ENCODE data around the gene SFMBT1.

Gene SFMBT1

DNA sequence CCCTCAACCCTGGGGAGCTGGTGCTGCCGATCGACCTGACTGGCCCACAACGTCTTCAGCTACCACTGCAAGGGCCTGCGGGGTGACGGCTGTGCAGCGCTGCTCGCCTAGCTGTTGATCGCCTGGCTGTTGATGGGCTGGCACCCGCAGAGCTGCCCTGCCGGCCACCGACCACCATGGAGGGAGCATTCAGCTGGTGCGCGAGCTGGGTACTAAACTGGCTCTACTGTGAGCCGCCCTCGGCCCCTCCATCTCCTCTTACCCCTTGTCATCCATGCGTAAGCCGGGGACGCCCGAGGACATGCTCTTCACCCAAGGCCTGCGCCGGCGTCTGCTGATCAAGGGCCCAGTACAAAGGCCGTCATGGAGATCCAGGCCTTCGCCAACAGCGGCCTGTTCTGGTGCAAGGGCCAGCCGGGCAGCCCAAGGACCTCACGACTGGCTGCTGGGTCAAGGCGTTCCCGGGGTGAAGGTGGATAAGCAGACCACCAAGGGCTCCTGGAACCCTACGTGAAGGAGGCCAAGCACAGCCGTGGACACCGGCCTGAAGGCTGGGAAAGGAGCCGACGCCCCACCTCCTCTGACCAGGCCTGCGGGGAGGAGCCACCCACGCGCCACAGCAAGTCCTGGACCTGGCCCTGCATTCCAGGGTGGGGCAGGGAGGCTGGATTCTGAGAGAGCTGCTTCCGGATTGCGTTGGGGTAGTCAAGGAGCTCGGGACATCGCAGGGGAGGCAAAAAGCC is 46.9 kb downstream of the SFMBT1 start:
- DNase-seq (ENCODE audit: low read depth), result no peak

DNA sequence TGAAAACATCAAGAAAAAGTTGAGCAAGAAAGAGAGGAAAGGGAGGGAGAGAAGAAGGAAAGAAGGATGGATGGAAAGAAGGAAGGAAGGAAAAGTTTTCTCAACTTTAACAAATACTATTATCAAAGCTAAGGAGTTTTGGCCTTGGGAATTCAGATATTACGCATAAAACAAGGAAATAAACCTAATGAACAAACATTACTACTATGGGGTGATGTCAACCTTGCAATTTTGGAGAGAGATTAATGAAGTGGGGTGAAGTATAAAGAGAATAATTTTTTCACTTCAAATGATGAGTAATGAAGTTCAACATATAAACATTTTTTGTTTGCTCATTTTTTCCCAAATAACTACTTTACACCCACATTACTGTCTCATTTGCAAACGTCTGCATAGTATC is 55.2 kb downstream of the SFMBT1 start:
- DNase-seq (ENCODE audit: low read depth), result no peak

DNA sequence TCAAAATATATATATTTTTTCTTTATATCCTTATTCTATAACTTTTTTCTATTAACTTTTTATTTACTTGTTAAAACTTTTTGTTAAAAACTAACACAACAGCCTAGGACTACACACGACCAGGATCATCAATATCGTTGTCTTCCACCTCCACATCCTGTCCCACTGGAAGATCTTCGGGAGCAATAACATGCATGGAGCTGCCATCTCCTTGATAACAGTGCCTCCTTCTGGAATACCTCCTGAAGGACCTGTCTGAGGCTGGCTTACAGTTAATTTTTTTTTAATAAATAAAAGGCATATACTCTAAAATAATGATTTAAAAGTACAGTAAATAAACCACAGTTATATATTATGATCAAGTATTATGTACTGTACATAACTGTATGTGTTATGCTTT is 58.9 kb downstream of the SFMBT1 start:
- DNase-seq (ENCODE audit: low read depth), result no peak

DNA sequence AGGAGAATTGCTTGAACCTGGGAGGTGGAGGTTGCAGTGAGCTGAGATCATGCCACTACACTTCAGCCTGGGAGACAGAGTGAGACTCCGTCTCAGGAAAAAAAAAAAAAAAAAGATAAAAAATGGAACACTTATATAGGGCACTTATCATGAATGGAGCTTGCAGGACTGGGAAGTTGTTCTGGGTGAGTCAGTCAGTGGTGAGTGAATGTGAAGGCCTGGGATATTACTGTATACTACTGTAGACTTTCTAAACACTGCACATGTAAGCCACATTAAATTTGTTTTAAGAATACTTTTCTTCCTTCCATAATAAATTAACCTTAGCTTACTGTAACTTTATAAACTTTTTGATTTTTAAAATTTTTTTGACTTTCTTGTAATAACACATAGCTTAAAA is 59.8 kb downstream of the SFMBT1 start:
- no peak for DNase-seq (ENCODE audit: low read depth)

DNA sequence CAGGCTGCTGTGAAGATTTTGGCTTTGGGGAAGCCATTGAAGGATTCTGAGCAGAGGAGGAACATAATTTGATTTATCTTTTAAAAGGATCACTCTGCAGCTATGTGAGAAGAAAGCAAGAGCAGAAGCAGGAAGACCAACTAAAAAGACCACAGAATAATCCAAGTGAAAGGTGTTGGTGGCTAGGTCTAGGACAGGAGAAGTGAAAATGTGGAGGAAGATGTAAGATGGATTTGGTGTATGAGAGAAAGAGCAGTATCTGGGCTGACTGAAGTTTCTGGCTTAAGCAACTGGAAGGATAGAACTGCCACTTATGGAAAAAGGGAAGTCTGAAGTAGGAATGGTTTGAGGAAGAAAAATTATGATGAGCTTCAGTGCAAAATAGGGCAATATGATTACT is 62.0 kb downstream of the SFMBT1 start:
- DNase-seq (ENCODE audit: low read depth), result no peak

DNA sequence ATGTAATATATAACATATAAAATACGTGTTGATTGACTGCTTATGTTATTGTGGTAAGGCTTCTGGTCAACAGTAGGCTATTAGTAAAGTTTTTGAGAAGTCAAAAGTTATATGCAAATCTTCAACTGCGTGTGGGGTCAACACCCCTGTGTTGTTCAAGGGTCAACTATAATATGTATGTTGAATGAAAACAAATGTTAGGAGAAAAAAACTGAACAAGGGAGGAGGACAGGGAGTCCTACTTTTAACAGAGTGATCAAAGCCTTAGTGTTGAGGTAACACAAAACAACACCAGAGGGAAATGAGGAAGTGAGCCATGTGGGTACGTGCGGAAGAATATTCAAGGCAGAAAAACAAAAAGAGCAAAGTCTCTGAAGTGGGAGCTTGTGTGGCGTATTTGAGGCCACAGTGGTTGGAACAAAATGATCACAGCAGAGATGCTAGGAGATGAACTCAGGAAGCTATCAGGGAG is 62.5 kb downstream of the SFMBT1 start:
- DNase-seq (ENCODE audit: low read depth), result peak; percentile 28

DNA sequence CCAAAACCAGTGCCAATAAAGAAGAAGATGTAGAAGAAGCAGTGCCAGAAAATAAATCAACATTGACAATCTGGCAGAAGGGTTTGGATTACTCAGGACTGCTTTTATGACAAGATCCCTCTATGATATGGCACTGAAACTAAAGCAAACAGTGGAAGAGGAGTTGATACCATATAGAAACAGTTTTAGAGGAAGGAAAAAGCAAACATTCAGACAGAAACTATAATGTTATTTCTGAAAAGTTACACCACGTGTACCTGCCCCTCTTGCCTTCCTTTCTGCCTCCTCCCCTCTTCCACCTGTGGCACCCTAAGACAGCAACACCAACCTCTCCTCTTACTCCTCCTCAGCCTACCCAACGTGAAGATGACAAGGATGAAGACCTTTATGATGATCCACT is 63.0 kb downstream of the SFMBT1 start:
- DNase-seq (ENCODE audit: low read depth), result no peak

DNA sequence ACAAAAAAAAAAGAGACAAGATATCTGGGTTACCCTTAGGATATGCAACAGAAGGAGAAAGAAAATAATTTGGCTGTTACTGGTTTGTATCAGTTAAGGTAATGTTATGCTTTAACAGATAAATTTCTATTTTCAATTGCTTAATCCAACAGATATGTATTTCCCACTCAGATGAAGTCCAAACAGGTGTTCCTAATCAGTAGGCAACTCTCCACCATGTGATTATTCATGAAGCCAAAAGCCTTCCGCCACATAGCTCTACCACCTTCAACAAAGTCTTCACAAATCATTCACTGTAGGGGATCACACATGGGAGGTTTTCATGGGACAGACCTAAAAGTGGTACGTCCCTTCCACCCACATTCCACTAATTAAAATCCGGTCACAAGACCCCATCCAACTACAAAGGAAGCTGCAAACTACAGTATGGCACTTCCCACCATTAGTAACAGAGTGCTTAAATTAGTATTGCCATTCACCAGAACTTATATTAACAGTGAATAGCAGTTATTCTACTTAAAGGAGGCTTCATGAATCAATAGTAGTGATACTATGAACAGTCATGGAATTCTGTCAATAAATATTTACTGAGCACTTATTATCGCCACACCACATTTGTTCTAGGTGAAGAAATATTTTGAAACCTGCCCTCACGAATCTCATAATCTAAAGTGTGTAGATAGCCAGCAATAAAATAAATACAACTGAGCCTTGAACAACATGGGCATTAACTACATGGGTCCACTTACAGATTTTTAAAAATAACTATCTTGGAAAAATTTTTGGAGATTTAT is 66.5 kb downstream of the SFMBT1 start:
- DNase-seq (ENCODE audit: low read depth), result no peak

DNA sequence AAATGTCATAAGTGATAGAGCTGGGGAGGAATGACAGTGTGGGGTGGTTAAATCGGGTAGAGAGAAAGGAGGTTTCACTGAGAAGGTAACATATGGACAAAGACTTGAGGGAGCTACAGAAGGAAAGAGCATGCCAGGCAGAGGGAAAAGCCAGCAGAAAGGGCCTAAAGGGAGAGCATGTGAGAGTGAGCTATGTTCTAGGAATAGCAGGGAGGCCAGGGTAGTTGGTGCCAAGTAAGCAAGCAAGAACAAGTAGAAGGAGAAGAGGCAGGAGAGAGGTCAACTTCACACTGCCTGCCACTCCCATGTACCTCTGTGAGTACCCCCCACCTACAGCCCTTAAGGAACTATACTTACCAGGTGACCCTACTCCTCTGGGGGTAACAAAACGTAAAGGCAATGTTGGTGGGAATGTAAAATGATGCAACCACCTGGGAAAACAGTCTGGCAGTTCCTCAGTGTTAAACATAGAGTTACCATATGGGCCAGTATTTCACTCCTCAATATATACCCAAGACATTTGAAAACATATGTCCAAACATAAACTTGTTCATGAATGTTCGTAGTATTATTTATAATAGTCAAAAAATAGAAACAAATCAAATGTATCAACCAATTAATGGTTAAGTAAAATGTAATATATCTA is 67.6 kb downstream of the SFMBT1 start:
- no peak for DNase-seq (ENCODE audit: low read depth)

DNA sequence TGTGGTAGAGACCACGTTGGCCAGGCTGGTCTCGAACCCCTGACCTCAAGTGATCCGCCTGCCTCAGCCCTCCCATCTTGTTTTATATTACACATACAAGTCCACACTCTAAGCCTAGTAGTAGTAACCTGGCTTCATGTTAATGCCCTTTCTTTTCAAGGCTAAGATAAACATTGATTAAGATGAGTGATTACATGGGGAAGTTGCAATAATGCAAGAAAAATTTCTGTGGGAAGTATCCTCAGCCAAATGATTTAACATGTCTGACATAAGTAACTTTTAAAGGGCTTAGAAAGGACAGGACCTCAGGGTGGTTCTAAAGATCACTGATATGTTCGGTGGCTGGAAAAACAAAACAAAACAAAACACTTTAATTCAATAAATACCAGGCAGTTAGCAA is 72.1 kb downstream of the SFMBT1 start:
- DNase-seq (ENCODE audit: low read depth), result no peak

DNA sequence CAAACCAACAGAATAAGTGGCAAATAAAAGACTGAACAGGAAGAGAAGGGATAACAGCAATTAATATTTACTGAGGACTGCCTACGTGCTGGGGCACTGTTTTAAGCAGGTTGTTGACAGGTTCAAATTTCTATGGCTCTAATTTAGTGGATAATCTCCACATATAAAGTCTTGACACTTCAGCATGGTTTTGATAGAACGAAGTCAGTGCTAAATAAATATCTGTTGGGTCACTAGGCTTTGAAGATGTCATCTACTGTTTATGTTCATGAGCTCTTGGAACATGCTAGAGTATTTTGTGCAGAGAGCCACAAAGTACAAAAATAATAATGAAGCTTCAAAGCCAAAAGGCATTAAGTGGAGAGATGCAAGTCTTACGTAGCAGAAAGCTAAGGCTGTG is 74.0 kb downstream of the SFMBT1 start:
- no peak for DNase-seq (ENCODE audit: low read depth)

DNA sequence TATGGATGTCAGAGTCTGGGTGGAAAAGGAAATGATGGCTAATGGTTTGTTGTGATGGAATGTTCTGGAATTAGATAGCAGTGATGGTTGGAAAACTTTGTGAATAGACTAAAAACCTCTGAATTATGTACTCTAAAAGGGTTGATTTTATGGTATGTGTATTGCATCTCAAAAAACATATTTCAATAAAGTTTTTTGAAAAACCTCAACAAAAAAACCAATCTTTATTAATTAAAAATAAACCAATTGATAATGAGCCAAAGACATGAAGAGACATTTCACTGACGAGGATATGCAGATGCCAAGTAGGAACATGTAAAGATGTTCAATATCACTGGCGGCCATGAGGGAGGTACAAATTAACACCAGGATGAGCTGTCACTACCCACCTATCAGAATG is 78.5 kb downstream of the SFMBT1 start:
- DNase-seq (ENCODE audit: low read depth), result no peak

DNA sequence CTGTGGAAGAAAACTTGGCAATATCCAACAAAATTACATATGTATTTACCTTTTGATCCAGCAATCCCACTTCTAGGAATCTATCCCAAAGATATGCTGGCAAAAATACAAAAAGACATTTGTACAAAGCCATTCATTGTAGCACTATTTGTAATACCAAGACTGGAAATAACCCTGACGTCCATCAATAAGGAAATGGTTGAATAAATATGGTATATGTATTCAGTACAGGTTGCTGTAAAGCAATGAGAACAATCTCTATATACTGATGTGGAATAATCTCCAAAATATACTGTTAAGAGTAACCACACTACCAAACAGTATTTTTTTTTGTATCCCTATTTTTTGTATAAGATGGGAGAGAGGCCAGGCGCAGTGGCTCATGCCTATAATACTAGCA is 83.7 kb downstream of the SFMBT1 start:
- no peak for DNase-seq (ENCODE audit: low read depth)

DNA sequence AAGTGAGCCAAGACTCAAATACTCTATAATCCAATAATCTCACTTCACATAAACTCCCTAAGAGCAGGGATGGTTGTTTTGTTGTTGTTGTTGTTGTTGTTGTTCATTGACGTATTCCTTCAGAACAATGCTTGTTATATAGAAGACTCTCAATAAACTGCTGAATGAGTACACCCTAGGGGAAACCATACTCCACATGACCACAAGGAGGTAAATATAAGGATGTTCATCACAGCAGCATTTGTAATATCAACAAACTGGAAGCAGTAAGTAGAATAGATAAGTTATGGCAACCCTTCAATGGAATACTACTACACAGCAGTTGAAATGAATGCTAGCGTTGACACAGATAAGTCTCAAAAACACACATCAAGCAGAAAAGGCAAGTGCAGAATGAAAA is 86.1 kb downstream of the SFMBT1 start:
- no peak for DNase-seq (ENCODE audit: low read depth)

DNA sequence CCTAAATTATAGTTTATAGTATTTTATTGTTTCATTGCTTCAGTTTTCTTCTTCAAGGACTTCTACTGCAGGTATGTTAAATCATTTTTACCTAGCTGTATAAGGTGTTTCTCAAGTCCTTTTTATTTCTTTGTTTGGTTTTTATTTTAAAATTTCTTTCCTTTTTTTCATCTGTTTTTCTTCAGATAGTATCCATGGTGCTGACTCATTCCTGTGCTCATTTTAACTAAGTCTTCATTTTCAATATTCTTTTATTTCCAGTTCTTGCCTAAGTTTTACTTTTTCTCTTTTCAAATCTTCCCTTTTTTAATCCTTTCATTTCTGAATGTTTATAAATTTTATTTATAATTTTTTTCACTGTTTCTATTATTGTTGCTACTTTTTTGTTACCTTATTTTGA is 106.3 kb downstream of the SFMBT1 start:
- DNase-seq (ENCODE audit: low read depth), result no peak

DNA sequence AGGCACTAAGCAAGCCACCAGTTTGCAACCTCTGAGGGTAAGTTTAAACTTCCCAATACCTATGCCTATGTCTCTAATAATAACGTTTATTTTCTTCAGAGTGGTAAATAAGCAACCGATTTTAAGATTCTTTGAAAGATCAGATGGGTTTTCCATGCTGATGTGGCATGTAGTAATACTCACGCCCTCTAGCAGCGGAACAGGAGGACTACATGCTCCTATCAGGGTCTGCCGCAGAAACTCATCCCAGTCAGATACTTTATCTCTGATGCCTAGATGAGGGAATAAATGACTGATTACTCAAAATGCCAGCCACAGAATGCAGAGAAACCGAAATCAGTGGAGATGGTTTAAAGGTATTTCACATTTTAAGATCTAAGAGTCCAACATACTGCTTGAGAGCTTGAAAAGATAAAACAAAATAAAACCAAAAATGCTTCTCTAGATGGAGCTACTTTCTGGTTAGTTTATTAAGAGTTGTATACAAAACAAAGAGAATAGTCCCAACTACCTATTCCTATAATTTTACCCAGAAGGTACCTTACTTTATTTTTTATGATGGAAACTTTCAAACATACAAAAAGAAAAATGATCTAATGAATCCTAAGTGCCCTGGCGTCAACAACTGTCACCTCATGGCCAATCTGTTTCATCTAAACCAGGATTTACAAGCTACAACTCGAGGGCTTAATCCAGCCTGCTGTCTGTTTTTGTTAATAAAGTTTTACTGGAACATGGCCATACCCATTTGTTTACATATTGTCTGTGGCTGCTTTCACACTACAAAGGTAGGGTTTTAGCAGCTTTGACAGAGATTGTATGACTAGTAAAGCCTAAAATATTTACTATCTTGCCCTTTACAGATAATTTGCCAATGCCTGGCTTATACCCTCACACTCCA is 111.0 kb downstream of the SFMBT1 start:
- DNase-seq (ENCODE audit: low read depth), result peak; percentile 34

DNA sequence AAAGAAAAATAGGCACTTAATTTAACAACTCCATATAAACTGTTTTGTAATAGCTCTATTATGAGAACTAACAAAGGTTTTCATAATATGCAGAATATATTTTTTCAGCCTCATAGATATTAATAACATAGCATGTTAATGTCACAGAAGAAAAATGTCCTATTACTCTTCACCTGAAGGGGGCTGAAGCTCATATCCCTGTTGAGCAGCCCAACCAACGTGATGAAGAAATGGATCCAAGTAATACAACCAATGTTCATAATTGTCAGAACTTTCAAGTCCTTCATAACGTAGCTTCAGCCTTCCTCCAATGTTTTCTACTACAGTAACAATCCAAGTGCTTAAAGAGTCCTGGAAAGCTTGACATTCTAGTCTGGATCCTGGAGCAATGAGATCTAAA is 114.0 kb downstream of the SFMBT1 start:
- DNase-seq (ENCODE audit: low read depth), result no peak

DNA sequence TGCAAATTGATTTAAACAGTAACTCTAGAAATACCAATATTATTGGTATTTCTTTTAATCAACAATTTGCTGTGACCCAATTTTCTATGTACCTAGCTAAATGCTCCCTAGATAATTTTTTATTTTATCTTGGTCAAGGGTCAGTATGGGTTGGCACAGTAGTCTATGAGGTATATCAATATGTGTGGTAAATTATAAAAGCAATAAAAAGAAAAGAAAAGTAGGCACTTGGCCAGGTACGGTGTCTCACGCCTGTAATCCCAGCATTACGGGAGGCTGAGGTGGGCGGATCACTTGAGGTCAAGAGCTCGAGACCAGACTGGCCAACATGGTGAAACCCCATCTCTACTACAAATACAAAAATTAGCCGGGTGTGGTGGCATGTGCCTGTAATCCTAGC is 114.5 kb downstream of the SFMBT1 start:
- no peak for DNase-seq (ENCODE audit: low read depth)

DNA sequence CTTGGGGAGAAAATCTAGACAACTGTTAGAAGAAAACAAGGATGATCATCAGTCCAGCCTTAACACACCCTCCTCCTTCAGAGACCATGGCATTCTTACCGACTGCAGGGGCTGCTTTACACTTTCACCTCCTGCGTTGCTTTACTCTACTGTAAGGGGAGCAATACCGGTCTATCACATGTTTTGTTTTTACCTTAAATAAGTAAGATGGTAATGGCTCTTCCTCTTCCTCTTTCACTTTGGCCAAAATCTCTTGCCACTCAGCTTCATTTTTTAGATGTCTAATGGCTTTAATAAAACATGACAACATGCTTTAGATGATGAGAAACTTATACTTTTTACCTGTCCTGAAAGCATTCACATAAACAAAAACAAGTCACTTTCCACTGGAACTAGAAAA is 115.1 kb downstream of the SFMBT1 start:
- DNase-seq (ENCODE audit: low read depth), result no peak

DNA sequence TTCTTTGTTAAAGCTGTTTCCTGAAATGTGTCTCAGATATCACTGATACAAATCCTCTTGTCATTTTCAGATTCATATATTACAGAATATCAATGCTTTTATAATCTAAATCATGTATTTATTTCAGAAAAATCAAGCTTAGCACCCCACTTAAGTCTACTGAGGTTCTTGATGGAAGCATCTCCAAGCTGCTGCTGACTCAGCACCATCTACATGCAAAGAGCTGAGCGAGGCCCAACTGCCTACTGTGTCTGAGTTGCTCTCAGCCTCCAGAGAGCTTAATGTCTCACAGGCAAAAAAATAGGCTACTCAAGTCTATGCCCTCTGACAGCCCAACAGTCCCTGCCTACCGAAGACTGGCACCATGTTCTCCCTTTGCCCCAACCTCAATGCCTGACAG is 119.3 kb downstream of the SFMBT1 start:
- no peak for DNase-seq (ENCODE audit: low read depth)

DNA sequence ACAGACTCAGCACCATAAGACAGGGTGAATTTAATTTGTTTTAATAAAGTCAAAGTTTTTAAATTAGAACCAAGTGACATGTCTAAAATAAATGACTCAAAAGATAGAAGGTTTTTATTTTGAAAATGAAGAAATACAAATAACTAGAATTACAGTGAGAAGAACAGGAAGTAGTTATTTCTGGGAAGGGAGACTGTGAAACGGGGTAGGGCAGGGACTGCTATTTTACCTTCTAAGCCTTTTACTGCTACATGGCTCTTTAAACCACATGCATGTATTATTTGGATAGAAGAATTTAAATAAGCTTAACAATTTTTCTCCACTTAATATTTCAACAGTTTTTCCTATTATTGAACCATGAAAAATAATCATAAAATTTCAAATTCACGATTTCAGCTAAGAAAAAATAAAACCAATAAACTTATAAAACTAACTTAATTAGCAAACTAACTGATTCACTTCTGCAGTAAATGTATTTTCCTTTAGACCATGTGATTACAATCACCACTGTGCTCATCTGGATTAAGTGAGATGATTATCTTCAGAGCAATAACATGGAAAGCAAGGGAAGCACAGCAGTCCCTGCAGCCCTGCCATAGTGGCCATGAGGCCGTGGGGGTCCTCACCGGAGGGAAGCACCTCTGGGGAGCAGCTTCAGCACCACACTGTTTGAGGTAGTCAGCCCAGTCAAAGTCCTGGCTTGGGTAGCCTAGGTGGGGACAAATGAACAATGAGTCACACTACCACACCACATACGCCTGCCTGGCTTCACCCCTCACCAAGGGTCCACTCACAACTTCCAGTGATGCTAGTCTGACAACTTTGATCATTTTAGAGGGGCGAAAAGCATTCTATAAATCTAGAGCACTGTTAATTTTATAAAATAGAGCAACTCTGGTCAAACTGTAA is 120.2 kb downstream of the SFMBT1 start:
- DNase-seq (ENCODE audit: low read depth), result no peak

All from activated T-helper 9 cell treated with anti-CD3 and anti-CD28 coated beads, Interleukin-2, amount 50 U/mL, for 16 hours (primary cell).